Sigmoid colon (tissue), 4 donors: ENCODE measurements around the gene CTDP1.

Experiments used
- EP300 ChIP-seq, 4 donors: sonication (generic); formaldehyde crosslinking; IDR thresholded peaks; one replicate each; pipeline ENCODE4 v1.6.1; 2017; ENCODE audit warnings: antibody characterized with exemption in 4 of 4
- POLR2A ChIP-seq, 2 donors: fragments of 450-650 bp; IDR thresholded peaks; one replicate each; pipeline ENCODE4 v1.6.1; 2016; ENCODE audit warnings: antibody characterized with exemption in 2 of 2, mild to moderate bottlenecking in 2 of 2, moderate library complexity in 2 of 2
- POLR2AphosphoS5 ChIP-seq, 4 donors: sonication (generic); formaldehyde crosslinking; IDR thresholded peaks; one replicate each; pipeline ENCODE4 v1.6.1; 2017; ENCODE audit warnings: antibody characterized with exemption in 4 of 4
- TF ChIP-seq, protein P1 (sequence below), 4 experiments: fragments of 450-650 bp in 3 of 4; fragments of 200-600 bp in 1 of 4; IDR thresholded peaks; one replicate each; pipeline ENCODE4 v1.5.1; 2016 to 2019; ENCODE audit warnings: antibody characterized with exemption in 4 of 4, mild to moderate bottlenecking in 3 of 4, moderate library complexity in 2 of 4

DNA sequence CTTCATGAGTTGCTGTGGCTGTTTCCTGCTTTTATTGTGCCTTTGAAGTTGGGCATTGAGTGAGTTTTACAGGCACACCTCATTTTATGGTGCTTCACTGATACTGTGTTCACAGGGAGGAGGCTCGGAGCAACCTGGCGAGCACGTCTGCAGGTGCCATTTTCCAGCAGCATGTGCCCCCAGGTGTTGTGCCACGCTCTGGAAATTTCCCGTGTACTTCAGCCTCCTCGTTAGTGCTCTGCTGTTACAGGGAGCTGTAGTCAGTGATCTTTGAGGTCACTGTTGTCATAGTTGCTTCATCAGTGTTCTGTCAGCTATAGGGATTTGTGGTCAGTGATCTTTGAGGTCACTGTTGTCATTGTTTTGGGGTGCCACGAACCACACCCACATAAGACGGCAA lies 20.1 kb downstream of the CTDP1 start:
- TF ChIP-seq EP300 (IDR thresholded peaks at IDR 0.05) (no peak), POLR2A (IDR thresholded peaks at IDR 0.05) (no peak), POLR2AphosphoS5 (IDR thresholded peaks at IDR 0.05) (no peak)
- TF ChIP-seq, protein P1, sequence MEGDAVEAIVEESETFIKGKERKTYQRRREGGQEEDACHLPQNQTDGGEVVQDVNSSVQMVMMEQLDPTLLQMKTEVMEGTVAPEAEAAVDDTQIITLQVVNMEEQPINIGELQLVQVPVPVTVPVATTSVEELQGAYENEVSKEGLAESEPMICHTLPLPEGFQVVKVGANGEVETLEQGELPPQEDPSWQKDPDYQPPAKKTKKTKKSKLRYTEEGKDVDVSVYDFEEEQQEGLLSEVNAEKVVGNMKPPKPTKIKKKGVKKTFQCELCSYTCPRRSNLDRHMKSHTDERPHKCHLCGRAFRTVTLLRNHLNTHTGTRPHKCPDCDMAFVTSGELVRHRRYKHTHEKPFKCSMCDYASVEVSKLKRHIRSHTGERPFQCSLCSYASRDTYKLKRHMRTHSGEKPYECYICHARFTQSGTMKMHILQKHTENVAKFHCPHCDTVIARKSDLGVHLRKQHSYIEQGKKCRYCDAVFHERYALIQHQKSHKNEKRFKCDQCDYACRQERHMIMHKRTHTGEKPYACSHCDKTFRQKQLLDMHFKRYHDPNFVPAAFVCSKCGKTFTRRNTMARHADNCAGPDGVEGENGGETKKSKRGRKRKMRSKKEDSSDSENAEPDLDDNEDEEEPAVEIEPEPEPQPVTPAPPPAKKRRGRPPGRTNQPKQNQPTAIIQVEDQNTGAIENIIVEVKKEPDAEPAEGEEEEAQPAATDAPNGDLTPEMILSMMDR (IDR thresholded peaks at IDR 0.05): no peak
